NCI-H2107 treated with DMSO at 0.1 percent for 48 hours (cell line): ENCODE data around the gene COL8A2.

ENCODE experiments used
- DNase-seq: peaks from one replicate; lab custom pipeline; 2025; ENCODE audit not compliant: unreplicated experiment; lab: John Stamatoyannopoulos, UW

COL8A2 gene

GRCh38 chr1:36115200-36115669 is 9.8 kb downstream of the COL8A2 start:
- no peak for DNase-seq

GRCh38 chr1:36114371-36114770 is 10.7 kb downstream of the COL8A2 start:
- no peak for DNase-seq

- no peak for DNase-seq
Observed at GRCh38 chr1:36112823-36113222, 12.2 kb downstream of the COL8A2 start.

GRCh38 chr1:36111151-36111550 is 13.9 kb downstream of the COL8A2 start:
- DNase-seq, result no peak

GRCh38 chr1:36109041-36109679 is 15.9 kb downstream of the COL8A2 start:
- no peak for DNase-seq

GRCh38 chr1:36108314-36108713 is 16.7 kb downstream of the COL8A2 start:
- DNase-seq, result no peak

DNA sequence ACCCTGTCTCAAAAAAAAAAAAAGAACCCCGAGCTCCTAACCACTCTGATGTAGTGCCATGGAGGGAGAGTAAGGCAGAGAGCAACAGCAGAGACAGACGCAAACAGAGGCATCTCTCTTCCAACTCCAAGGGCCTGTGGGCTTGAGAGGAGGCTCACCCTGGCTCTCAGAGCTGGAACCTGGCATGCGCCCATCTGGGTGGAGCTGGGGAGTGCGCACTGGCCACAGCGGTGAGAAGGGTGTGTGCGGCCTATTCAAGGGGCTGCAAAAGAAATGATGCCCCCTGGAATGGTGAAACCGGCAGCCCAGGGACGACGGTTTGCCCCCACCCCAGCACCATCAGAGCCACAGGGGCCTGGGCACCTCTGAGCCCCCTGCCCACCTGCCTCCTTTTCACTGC is 17.6 kb downstream of the COL8A2 start:
- no peak for DNase-seq

- no peak for DNase-seq
Observed at GRCh38 chr1:36106269-36106668, 18.8 kb downstream of the COL8A2 start.

DNA sequence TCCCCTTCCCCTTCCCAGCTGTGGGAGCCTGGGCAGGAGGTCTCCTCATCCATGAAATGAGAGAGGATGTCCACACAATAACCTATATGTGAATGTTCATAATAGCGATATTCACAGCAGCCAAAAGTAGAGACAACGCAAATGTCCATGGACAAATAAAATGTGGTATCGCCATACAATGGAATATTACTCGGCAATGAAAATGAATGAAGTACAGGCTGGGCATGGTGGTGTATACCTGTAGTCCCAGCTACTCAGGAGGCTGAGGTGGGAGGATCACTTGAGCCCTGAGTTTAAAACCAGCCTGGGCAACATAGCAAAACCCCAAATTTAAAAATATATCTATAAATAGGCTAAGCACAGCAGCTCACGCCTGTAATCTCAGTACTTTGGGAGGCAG is 23.5 kb downstream of the COL8A2 start:
- DNase-seq, result no peak

- no peak for DNase-seq
Observed at GRCh38 chr1:36100376-36100775, 24.6 kb downstream of the COL8A2 start.

- peak; percentile 54 for DNase-seq
Observed at GRCh38 chr1:36099681-36100341, 25.2 kb downstream of the COL8A2 start.

DNA sequence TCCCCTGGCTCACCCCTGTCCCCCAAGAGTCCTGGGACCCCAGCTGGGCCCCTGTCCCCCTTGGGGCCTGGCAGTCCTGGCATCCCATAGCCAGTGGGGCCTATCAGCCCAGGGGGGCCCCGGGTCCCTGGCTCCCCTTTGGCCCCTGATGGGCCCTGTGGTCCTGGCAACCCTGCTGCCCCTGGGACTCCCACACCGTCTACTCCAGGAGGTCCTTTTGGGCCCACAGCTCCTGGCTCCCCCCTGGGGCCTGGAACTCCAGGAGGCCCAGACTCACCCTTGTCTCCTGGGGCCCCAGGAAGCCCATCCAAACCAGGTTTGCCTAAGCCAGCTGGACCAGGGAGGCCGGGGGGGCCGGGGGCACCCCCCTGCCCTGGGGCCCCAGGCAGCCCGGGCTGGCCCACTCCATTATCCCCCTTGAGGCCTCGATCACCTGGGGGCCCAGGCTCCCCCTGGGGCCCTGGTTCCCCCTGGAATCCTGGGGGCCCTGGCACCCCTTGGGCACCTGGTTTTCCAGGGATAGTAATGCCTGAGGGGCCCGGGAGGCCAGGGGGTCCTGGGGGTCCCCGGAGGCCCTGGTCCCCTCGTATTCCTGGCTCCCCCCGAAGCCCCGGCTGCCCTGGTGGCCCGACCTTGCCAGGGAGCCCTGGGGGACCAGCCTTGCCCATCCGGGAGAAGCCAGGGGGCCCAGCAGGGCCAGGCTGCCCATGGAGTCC is 26.2 kb downstream of the COL8A2 start:
- no peak for DNase-seq

- DNase-seq, result no peak
Observed at GRCh38 chr1:36097693-36098585, 27.1 kb downstream of the COL8A2 start.

DNA sequence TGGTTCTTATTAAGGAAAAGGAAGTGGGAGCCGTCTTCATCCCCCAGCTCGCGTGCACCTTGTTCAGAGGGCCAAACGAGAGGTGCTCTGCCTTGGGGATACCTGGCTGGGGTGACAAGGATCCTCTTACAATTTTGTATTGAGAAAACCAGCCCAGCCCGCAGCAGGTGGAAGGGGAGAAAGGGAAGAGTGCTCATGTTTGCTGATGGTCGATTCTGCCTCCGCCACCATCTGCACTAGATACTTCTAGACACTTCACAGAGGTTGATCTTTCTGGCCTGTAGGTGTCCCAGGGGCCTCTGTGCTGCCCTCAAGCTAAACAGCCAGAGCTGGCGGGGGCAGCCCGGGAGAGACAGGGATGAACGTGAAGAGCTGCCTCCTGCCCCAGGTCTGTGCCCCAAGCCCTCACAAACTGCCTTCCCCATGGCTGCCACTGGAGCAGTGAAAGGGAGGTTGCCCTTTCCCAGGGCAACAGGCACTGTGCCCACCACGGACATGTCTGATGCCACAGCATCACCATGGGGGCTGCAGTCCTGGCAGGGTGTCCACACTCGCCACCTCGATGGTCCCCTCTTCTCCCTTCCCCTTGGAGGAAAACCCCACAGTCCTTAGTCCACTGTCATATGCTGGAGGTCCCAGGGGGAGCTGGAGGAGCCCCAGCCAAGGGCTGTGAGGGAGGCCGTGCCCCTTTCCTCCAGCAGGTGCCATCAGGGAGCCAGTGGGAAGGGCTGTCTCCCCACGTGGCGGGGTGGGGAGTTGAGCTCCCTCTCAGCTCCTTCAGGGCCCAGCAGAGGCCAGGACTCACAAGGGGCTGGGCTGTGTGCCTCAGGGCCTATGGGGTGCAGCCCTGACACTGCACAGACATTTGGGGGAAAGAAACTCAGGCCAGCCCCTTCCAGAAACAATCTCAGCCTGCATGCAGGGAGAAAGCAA is 28.3 kb downstream of the COL8A2 start:
- DNase-seq, result peak; percentile 66

- DNase-seq, result no peak
Observed at GRCh38 chr1:36095760-36096405, 29.1 kb downstream of the COL8A2 start.

GRCh38 chr1:36094621-36095061 is 30.4 kb downstream of the COL8A2 start:
- no peak for DNase-seq

DNA sequence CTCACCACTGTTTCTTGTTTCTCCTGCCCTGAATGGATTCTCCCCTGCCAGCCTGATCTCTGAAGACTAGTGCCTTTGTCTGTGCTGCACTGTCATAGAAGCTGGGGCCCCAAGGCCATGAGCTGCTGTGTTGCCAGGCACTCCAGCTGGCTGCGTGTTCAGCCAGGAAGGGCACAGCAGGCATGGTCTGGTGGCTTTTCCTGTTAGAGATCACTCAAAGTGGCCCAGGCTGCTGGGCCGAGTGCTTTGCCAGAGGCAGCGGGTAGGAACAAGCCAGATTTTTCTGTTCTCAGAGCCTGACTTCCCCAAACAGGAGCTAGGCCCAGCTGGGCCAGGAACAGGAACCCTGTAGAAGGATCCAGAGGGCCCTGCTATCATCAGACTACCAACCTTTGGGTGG is 31.1 kb downstream of the COL8A2 start:
- no peak for DNase-seq

- no peak for DNase-seq
Observed at GRCh38 chr1:36093226-36093625, 31.8 kb downstream of the COL8A2 start.

- DNase-seq, result no peak
Observed at GRCh38 chr1:36092798-36093185, 32.2 kb downstream of the COL8A2 start.
